H1 (cell line): ENCODE measurements around the gene HYDIN. TPM values are rescaled to one million over a fixed set of nuclear protein-coding genes. Genes with fewer than 3 reads are reported as not detected.

Source experiments
- CTCF ChIA-PET: fragments of 300-600 bp; sonication (Branson Sonifier 250); formaldehyde crosslinking; loops from one replicate; lab custom pipeline; 2021; ENCODE audit not compliant: partially characterized antibody; lab: Charles Lee
- POLR2A ChIA-PET: fragments of 300-600 bp; sonication (Branson Sonifier 250); formaldehyde crosslinking; loops from one replicate; lab custom pipeline; 2021; ENCODE audit warnings: inconsistent platforms; ENCODE audit not compliant: partially characterized antibody; lab: Charles Lee
- DNase-seq, 2 experiments: peaks; one replicate each; pipeline versions ENCODE4 v3.0.0 to v3.0.0-alpha.2; 2010 to 2022; ENCODE audit warnings: low spot score in 2 of 2, low read depth in 1 of 2, mixed read lengths in 1 of 2
- FAIRE-seq: peaks from 2 replicates; lab custom pipeline; 2011; peaks lifted over from hg19 to GRCh38; lab: Jason Lieb, UNC
- H2AFZ ChIP-seq: 2 replicates; pipeline ENCODE4 v1.8.1; 2012; ENCODE audit warnings: low read length, inconsistent platforms
- H2AK5ac ChIP-seq: 2 replicates; pipeline ENCODE4 v1.6.1; 2013; ENCODE audit warnings: low read depth, low read length
- H2BK120ac ChIP-seq: replicated peaks from 2 replicates; pipeline ENCODE3; 2013; ENCODE audit warnings: low read depth, low read length, inconsistent platforms
- H2BK12ac ChIP-seq: 2 replicates; pipeline ENCODE4 v1.6.1; 2013; ENCODE audit warnings: low read depth, low read length
- H2BK15ac ChIP-seq: 2 replicates; pipeline ENCODE4 v1.6.1; 2013; ENCODE audit warnings: low read length
- H2BK20ac ChIP-seq: 2 replicates; pipeline ENCODE4 v1.6.1; 2013; ENCODE audit warnings: low read length
- H2BK5ac ChIP-seq: 2 replicates; pipeline ENCODE4 v1.6.1; 2013; ENCODE audit warnings: low read depth, low read length
- H3K14ac ChIP-seq: 2 replicates; pipeline ENCODE4 v1.6.1; 2013; ENCODE audit warnings: inconsistent platforms; ENCODE audit not compliant: insufficient read length
- H3K18ac ChIP-seq: 2 replicates; pipeline ENCODE4 v1.6.1; 2013; ENCODE audit warnings: low read length; ENCODE audit errors: extremely low read depth
- H3K23ac ChIP-seq: 2 replicates; pipeline ENCODE4 v1.6.1; 2013; ENCODE audit warnings: inconsistent platforms; ENCODE audit not compliant: insufficient read length
- H3K23me2 ChIP-seq: 2 replicates; pipeline ENCODE4 v1.6.1; 2013; ENCODE audit warnings: low read depth, low read length
- H3K27ac ChIP-seq: 2 replicates; pipeline ENCODE4 v1.6.1; 2011; ENCODE audit warnings: low read depth, low read length, inconsistent platforms
- H3K27me3 ChIP-seq, 4 experiments: replicated peaks in 1 of 4; 1 replicate in 1 of 4; 2 replicates in 3 of 4; pipeline versions ENCODE4 v1.6.1 to v1.8.1; 2011 to 2013; ENCODE audit warnings: low read length in 3 of 4, mild to moderate bottlenecking in 3 of 4, inconsistent platforms in 2 of 4, mixed read lengths in 2 of 4, moderate library complexity in 1 of 4; ENCODE audit not compliant: control insufficient read depth in 3 of 4, insufficient read depth in 3 of 4; ENCODE audit errors: extremely low read depth in 1 of 4
- H3K36me3 ChIP-seq, 4 experiments: 2 replicates each; pipeline versions ENCODE4 v1.6.1 to v1.8.1; 2011 to 2013; ENCODE audit warnings: mild to moderate bottlenecking in 4 of 4, low read length in 3 of 4, moderate library complexity in 2 of 4, control low read depth in 1 of 4, inconsistent platforms in 1 of 4; ENCODE audit not compliant: insufficient read depth in 4 of 4, control insufficient read depth in 2 of 4
- H3K4ac ChIP-seq: replicated peaks from 2 replicates; pipeline ENCODE3; 2013; ENCODE audit warnings: low read length, low read depth, mixed read lengths, inconsistent platforms; ENCODE audit not compliant: insufficient read length
- H3K4me1 ChIP-seq, 4 experiments: replicated peaks in 1 of 4; 1 replicate in 1 of 4; 2 replicates in 3 of 4; pipeline versions ENCODE4 v1.6.1 to v1.8.1; 2011 to 2013; ENCODE audit warnings: low read length in 3 of 4, inconsistent platforms in 2 of 4, mixed read lengths in 1 of 4; ENCODE audit not compliant: insufficient read depth in 4 of 4, control insufficient read depth in 3 of 4
- H3K4me2 ChIP-seq, 2 experiments: 2 replicates each; pipeline versions ENCODE4 v1.6.1 to v1.8.1; 2011 to 2013; ENCODE audit warnings: low read depth in 2 of 2, low read length in 2 of 2, control low read depth in 1 of 2, inconsistent platforms in 1 of 2, mild to moderate bottlenecking in 1 of 2; ENCODE audit not compliant: insufficient read depth in 1 of 2
- H3K4me3 ChIP-seq, 4 experiments: fragments of 200-600, 300-600 bp in 1 of 4; sonication (generic), shearing (Covaris generic), sonication (Bioruptor Twin) in 1 of 4; 2 replicates each; pipeline versions ENCODE4 v1.5.1 to v1.8.1; 2011 to 2016; ENCODE audit warnings: low read length in 4 of 4, low read depth in 3 of 4, control low read depth in 2 of 4, inconsistent platforms in 2 of 4, mild to moderate bottlenecking in 2 of 4, mixed read lengths in 1 of 4, moderate library complexity in 1 of 4; ENCODE audit not compliant: insufficient read depth in 2 of 4; ENCODE audit errors: extremely low read depth in 1 of 4
- H3K56ac ChIP-seq: replicated peaks from 2 replicates; pipeline ENCODE3; 2013; ENCODE audit warnings: low read depth, mild to moderate bottlenecking, mixed read lengths, low read length, inconsistent platforms; ENCODE audit not compliant: insufficient read length
- H3K79me1 ChIP-seq: 2 replicates; pipeline ENCODE4 v1.6.1; 2013; ENCODE audit warnings: low read depth, low read length, control low read depth
- H3K79me2 ChIP-seq, 2 experiments: 2 replicates each; pipeline versions ENCODE4 v1.6.1 to v1.8.1; 2012 to 2013; ENCODE audit warnings: low read length in 2 of 2, mild to moderate bottlenecking in 2 of 2, inconsistent platforms in 1 of 2; ENCODE audit not compliant: insufficient read depth in 2 of 2, control insufficient read depth in 1 of 2
- H3K9ac ChIP-seq, 4 experiments: replicated peaks in 1 of 4; 1 replicate in 1 of 4; 2 replicates in 3 of 4; pipeline versions ENCODE4 v1.6.1 to v1.8.1; 2011 to 2013; ENCODE audit warnings: low read depth in 3 of 4, low read length in 3 of 4, control low read depth in 2 of 4, mild to moderate bottlenecking in 2 of 4, moderate library complexity in 2 of 4, inconsistent platforms in 1 of 4; ENCODE audit errors: extremely low read depth in 1 of 4
- H3K9me3 ChIP-seq, 2 experiments: 2 replicates each; pipeline versions ENCODE4 v1.6.1 to v1.8.1; 2012 to 2013; ENCODE audit warnings: mild to moderate bottlenecking in 2 of 2, moderate library complexity in 2 of 2, control low read depth in 1 of 2, inconsistent platforms in 1 of 2, low read depth in 1 of 2, low read length in 1 of 2, mixed read lengths in 1 of 2; ENCODE audit not compliant: insufficient read depth in 2 of 2
- H4K20me1 ChIP-seq, 2 experiments: replicated peaks in 1 of 2; 2 replicates each; pipeline versions ENCODE3 to v1.8.1; 2011 to 2013; ENCODE audit warnings: inconsistent platforms in 2 of 2, low read length in 2 of 2, mild to moderate bottlenecking in 1 of 2; ENCODE audit not compliant: insufficient read depth in 2 of 2, control insufficient read depth in 1 of 2
- H4K5ac ChIP-seq: 2 replicates; pipeline ENCODE4 v1.6.1; 2013; ENCODE audit warnings: low read length, low read depth, mixed read lengths, inconsistent platforms; ENCODE audit not compliant: insufficient read length
- H4K8ac ChIP-seq: 2 replicates; pipeline ENCODE4 v1.8.0; 2013; ENCODE audit warnings: mild to moderate bottlenecking, moderate library complexity, low read length, inconsistent platforms; ENCODE audit not compliant: insufficient read depth; ENCODE audit errors: extremely low read depth
- H4K91ac ChIP-seq: replicated peaks from 2 replicates; pipeline ENCODE3; 2013; ENCODE audit warnings: low read length, mixed read lengths, inconsistent platforms; ENCODE audit not compliant: insufficient read length
- polyA plus RNA-seq, 7 experiments: library from polyadenylated mRNA; depleted of rRNA in 3 of 7; stranded (reverse) in 5 of 7; unstranded in 2 of 7; fragments of >200 nt in 5 of 7; fragments of 200-250 nt in 2 of 7; gene quantifications; 1 replicate in 5 of 7; 2 replicates in 1 of 7; 4 replicates in 1 of 7; pipeline versions ENCODE4 v1.2.1 to v1.2.3, GENCODE V29; 2011 to 2013; ENCODE audit warnings: missing spikeins in 2 of 7, mixed read lengths in 2 of 7
- total RNA-seq: library from RNA; stranded (reverse); fragmentation: NEBNext Ultra II Directional; extraction: Animal tissue kit (Norgen Biotek cat#: 25700); gene quantifications from 2 replicates; pipeline ENCODE4 v1.2.1, GENCODE V29; 2021
- TF ChIP-seq, protein P1 (sequence below), 3 experiments: IDR thresholded peaks; 1 replicate in 2 of 3; 2 replicates in 1 of 3; pipeline versions ENCODE4 v1.5.1 to v1.6.1; 2011; ENCODE audit warnings: low read length in 3 of 3, mild to moderate bottlenecking in 3 of 3, inconsistent platforms in 2 of 3, low read depth in 1 of 3, moderate library complexity in 1 of 3; ENCODE audit not compliant: insufficient read depth in 1 of 3; ENCODE audit errors: control extremely low read depth in 1 of 3
- TF ChIP-seq, protein P2 (sequence below): IDR thresholded peaks from 2 replicates; pipeline ENCODE4 v1.6.1; 2012; ENCODE audit warnings: inconsistent platforms

The HYDIN gene
- total and polyA plus RNA-seq, 2 of the 8 experiments (the other 6 are each of a cell fraction or from before 2014, with no cell fraction given), result 1.1 to 1.8 TPM

DNA sequence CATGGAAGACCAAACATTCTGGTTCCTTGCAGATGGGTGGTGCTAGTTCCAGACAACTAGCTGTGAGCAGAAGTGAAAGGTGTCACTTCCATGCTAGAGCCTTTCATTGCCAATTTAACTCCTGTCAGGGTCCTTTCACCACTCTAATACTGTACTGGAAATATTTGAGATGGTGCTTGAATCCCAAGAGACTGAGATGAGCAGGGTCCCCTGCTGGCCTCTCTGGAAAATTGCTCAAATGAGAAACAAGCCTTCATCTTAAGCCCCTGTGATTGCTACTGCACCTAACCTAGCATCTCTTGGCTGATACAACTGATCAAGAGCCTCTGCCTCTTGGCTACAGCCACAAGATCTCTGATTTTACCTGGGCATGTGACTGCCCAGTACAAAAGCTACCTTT is 422.2 kb downstream of the HYDIN start:
- Histone ChIP-seq H3K4ac (no peak overlapping the region), H4K20me1 (peaks cover 0 to 2% of the 10 kb centered on the region in 2 experiments), H3K4me1 (no peaks in the 10 kb centered on the region), H3K23me2 (no peaks in the 10 kb centered on the region), H4K5ac (no peak overlapping the region), H3K36me3 (no peaks in the 10 kb centered on the region), H2AFZ (no peak overlapping the region), H3K4me3 (no peak overlapping the region), H3K79me2 (no peaks in the 10 kb centered on the region), H4K91ac (no peak overlapping the region), H3K4me2 (no peak overlapping the region), H2AK5ac (no peak overlapping the region)
- no peak for DNase-seq
- POLR2A ChIA-PET, result no interaction called here
- CTCF ChIA-PET, result interaction anchor here (1.4 to 1.9 kb wide), 3 partner anchors 14 to 38 kb away, joined by 3 to 8 read pairs (median 4); no protein-coding TSS in a partner anchor
- TF ChIP-seq, protein P1, sequence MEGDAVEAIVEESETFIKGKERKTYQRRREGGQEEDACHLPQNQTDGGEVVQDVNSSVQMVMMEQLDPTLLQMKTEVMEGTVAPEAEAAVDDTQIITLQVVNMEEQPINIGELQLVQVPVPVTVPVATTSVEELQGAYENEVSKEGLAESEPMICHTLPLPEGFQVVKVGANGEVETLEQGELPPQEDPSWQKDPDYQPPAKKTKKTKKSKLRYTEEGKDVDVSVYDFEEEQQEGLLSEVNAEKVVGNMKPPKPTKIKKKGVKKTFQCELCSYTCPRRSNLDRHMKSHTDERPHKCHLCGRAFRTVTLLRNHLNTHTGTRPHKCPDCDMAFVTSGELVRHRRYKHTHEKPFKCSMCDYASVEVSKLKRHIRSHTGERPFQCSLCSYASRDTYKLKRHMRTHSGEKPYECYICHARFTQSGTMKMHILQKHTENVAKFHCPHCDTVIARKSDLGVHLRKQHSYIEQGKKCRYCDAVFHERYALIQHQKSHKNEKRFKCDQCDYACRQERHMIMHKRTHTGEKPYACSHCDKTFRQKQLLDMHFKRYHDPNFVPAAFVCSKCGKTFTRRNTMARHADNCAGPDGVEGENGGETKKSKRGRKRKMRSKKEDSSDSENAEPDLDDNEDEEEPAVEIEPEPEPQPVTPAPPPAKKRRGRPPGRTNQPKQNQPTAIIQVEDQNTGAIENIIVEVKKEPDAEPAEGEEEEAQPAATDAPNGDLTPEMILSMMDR (IDR thresholded peaks at IDR 0.05; ENCODE audit: control extremely low read depth in 1 of 3, insufficient read depth in 1 of 3, low read depth in 1 of 3, low read length in 3 of 3), result peak in 1 of 3 experiments; percentile 17; a peak in 2 of 4 replicates
- TF ChIP-seq, protein P2, sequence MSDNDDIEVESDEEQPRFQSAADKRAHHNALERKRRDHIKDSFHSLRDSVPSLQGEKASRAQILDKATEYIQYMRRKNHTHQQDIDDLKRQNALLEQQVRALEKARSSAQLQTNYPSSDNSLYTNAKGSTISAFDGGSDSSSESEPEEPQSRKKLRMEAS, result no peak
- TF ChIP-seq, all 59 proteins: peak for 1
- H2BK120ac ChIP-seq, result no peak overlapping the region
- no peaks in the 10 kb centered on the region for H3K9me3 ChIP-seq
- H3K9ac ChIP-seq, result no peak overlapping the region
- H3K79me1 ChIP-seq, result no peaks in the 10 kb centered on the region
- no peak for FAIRE-seq
- no peak overlapping the region for H3K23ac ChIP-seq
- H3K56ac ChIP-seq, result no peak overlapping the region
- H3K14ac ChIP-seq, result no peak overlapping the region
- H2BK15ac ChIP-seq, result no peak overlapping the region
- peaks cover 0 to 22% (median 6%) of the 10 kb centered on the region in 4 experiments; a peak in 6 of 7 replicates for H3K27me3 ChIP-seq
- H3K18ac ChIP-seq, result no peak overlapping the region
- H2BK20ac ChIP-seq, result no peak overlapping the region
- H4K8ac ChIP-seq, result no peak overlapping the region
- H2BK12ac ChIP-seq, result no peak overlapping the region
- H2BK5ac ChIP-seq, result no peak overlapping the region
- no peak overlapping the region for H3K27ac ChIP-seq
